Activated CD4-positive, alpha-beta T cell treated with anti-CD3 and anti-CD28 coated beads, Interleukin-10, Interleukin-2, amounts not matched to agents 100 ng/mL and 50 ng/mL, durations not matched to agents 16 hours and 8 hours (primary cell): ENCODE data around the gene TNXB.

Experiments used
- DNase-seq: peaks from one replicate; pipeline ENCODE4 v3.0.0-alpha.2; 2020

Gene TNXB

GRCh38 chr6:32140420-32141046, 31.4 kb upstream of the TNXB start:
- DNase-seq = no peak

- DNase-seq = no peak
Observed at GRCh38 chr6:32139590-32139989, 30.5 kb upstream of the TNXB start.

GRCh38 chr6:32137454-32137853, 28.3 kb upstream of the TNXB start:
- DNase-seq = no peak

GRCh38 chr6:32133786-32134185, 24.6 kb upstream of the TNXB start:
- no peak for DNase-seq

- no peak for DNase-seq
Observed at GRCh38 chr6:32132110-32132509, 23.0 kb upstream of the TNXB start.

- no peak for DNase-seq
Observed at GRCh38 chr6:32131439-32131948, 22.4 kb upstream of the TNXB start.

- no peak for DNase-seq
Observed at GRCh38 chr6:32129297-32130088, 20.4 kb upstream of the TNXB start.

- no peak for DNase-seq
Observed at GRCh38 chr6:32128751-32129296, 19.7 kb upstream of the TNXB start.

- peak; percentile 99 for DNase-seq
Observed at GRCh38 chr6:32127717-32128592, 18.8 kb upstream of the TNXB start, which contains the start of gene ATF6B. TSS of gene ATF6B (minus strand) at chr6:32128246. CDS start at chr6:32128207, 39 bp downstream.

- no peak for DNase-seq
Observed at GRCh38 chr6:32127409-32127716, 18.2 kb upstream of the TNXB start.

GRCh38 chr6:32126880-32127279, 17.7 kb upstream of the TNXB start:
- peak; percentile 13 for DNase-seq

- DNase-seq = no peak
Observed at GRCh38 chr6:32123681-32124080, 14.5 kb upstream of the TNXB start.

GRCh38 chr6:32120573-32121059, 11.5 kb upstream of the TNXB start:
- no peak for DNase-seq

- DNase-seq = peak; percentile 77
Observed at GRCh38 chr6:32118782-32119628, 9.9 kb upstream of the TNXB start.

- no peak for DNase-seq
Observed at GRCh38 chr6:32117461-32117860, 8.3 kb upstream of the TNXB start.

- DNase-seq = peak; percentile 20
Observed at GRCh38 chr6:32116674-32117073, 7.5 kb upstream of the TNXB start.

- DNase-seq = no peak
Observed at GRCh38 chr6:32115623-32116022, 6.5 kb upstream of the TNXB start.

GRCh38 chr6:32114796-32115195, 5.7 kb upstream of the TNXB start:
- no peak for DNase-seq

GRCh38 chr6:32113386-32114352, 4.5 kb upstream of the TNXB start:
- no peak for DNase-seq

GRCh38 chr6:32112431-32112980, 3.4 kb upstream of the TNXB start:
- DNase-seq = no peak
